Stimulated activated CD8-positive, alpha-beta memory T cell treated with anti-CD3 and anti-CD28 coated beads, Interleukin-4, amount 100 ng/mL, for 4 hours (primary cell): Measurements from ENCODE around the gene GRID2IP.
"Not testable (repeated sequence)": the region's sequence is repeated elsewhere in the genome, so short reads cannot be mapped to it uniquely, and the experiment has no call there.

Source experiments
- DNase-seq, 2 donors: peaks; one replicate each; pipeline ENCODE4 v3.0.0-alpha.2; 2020; ENCODE audit warnings: low read depth in 2 of 2, low spot score in 1 of 2

Gene GRID2IP

GRCh38 chr7:6453734-6454133 lies 97.5 kb downstream of the GRID2IP start:
- DNase-seq: no peak

- DNase-seq: no peak
Measured at GRCh38 chr7:6451224-6451705, 100.0 kb downstream of the GRID2IP start.

GRCh38 chr7:6450591-6450990 lies 100.7 kb downstream of the GRID2IP start:
- DNase-seq: not testable (repeated sequence)

- not testable (repeated sequence) for DNase-seq
Measured at GRCh38 chr7:6449884-6450283, 101.4 kb downstream of the GRID2IP start.

- no peak for DNase-seq
Measured at GRCh38 chr7:6448943-6449543, 102.2 kb downstream of the GRID2IP start.

GRCh38 chr7:6447581-6448199 lies 103.6 kb downstream of the GRID2IP start, which contains the start of gene DAGLB:
Gene DAGLB (minus strand): TSS chr7:6447954. CDS start chr7:6447842, 112 bp downstream.
- peak; percentile 85 to 93 for DNase-seq
